RCC 7860 (cell line): ENCODE data around the gene PFKFB1.
A peak's percentile ranks its signal among the peaks of the same experiment; 100 is the strongest.

Experiments
- DNase-seq: peaks from one replicate; pipeline ENCODE4 v3.0.0-alpha.2; 2015; ENCODE audit warnings: low spot score
- FAIRE-seq: peaks from 2 replicates; lab custom pipeline; 2012; peaks lifted over from hg19 to GRCh38; lab: Jason Lieb, UNC

Gene PFKFB1

DNA sequence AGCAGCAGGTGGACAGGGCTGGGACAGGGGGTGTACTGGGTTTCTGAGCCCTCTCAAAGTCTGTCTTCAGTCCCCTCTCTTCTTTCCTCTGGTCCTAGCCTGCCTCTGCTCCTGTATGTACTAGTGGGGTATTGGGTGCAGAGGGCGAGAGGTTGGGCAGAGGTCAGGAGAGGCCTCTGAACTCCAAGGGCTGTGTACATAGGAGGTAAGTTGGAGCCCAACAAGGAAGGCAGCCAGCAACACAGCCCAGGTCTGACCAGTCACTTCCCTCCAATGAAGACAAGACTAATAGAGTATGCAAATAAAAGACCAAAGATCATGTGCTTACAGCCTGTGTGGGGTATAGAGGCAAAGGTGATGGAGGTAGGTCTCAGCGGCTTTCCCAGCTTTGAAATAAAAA lies at the start of gene PFKFB1:
Gene PFKFB1 (minus strand): TSS at position 90 of the 400 bp plus-strand sequence. CDS start 181 bp downstream, outside the sequence.
- FAIRE-seq (no peak), DNase-seq (no peak)

DNA sequence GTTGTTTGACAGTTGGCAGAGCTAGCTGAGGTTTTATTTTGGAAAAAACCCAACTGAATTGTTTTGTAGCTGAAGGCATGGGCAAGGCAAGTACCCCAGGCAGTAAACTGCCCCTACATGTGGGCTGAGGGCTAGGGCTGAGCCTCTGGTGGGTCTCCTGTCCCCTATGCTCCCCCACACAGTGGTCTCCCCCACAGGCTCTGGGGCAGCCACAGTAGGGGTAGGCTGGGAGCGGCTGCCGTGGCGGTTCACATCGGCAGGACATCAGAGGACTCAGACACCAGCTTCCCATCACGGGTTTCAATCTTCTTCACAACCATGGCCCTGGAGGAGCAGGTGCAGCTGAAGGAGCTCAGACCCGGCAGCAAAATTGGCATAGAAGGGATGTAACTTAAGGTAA lies 47.5 kb upstream of the PFKFB1 start:
- no peak for FAIRE-seq
- no peak for DNase-seq

GRCh38 chrX:55039471-55039870 lies 45.5 kb upstream of the PFKFB1 start:
- DNase-seq (no peak), FAIRE-seq (no peak)

GRCh38 chrX:55033429-55033828 lies 39.4 kb upstream of the PFKFB1 start:
- peak; percentile 93 for FAIRE-seq
- DNase-seq, result peak; percentile 26

GRCh38 chrX:55030271-55031205 lies 36.5 kb upstream of the PFKFB1 start, which contains the start of gene ALAS2:
TSS of gene ALAS2 (minus strand) at chrX:55030977. CDS start at chrX:55026000, 4,977 bp downstream.
- no peak for DNase-seq
- FAIRE-seq, result no peak

GRCh38 chrX:55029291-55029690 lies 35.3 kb upstream of the PFKFB1 start:
- DNase-seq (no peak), FAIRE-seq (no peak)

DNA sequence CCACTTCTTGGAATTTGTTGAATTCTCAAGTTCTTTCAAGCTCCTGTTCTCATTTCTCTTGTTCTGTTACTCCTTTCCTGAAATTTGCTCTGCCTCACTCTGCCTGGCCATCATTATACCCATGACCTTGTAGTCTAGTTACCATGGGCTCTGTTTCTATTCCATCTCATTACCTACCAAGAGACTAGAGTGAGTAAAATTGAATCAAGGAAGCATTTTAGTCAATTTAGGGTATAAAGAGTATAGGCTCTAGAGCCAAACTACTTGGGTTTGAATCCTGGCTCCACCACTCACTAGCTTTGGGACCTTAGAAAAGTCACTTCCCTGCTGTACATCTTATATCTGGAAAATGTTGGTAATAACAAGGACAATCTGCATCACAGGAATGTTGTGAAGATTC lies 34.6 kb upstream of the PFKFB1 start:
- no peak for FAIRE-seq

GRCh38 chrX:55028040-55028439 lies 34.1 kb upstream of the PFKFB1 start:
- FAIRE-seq (no peak), DNase-seq (no peak)

More for the DNA sequence above, 34.6 kb upstream of the PFKFB1 start:
- no peak for DNase-seq

GRCh38 chrX:55026840-55027239 lies 32.9 kb upstream of the PFKFB1 start:
- no peak for FAIRE-seq
- DNase-seq, result no peak

- DNase-seq (no peak), FAIRE-seq (no peak)
Observed at GRCh38 chrX:55026143-55026542, 32.2 kb upstream of the PFKFB1 start.

GRCh38 chrX:55014897-55015299 lies 20.9 kb upstream of the PFKFB1 start:
- no peak for DNase-seq
- no peak for FAIRE-seq

DNA sequence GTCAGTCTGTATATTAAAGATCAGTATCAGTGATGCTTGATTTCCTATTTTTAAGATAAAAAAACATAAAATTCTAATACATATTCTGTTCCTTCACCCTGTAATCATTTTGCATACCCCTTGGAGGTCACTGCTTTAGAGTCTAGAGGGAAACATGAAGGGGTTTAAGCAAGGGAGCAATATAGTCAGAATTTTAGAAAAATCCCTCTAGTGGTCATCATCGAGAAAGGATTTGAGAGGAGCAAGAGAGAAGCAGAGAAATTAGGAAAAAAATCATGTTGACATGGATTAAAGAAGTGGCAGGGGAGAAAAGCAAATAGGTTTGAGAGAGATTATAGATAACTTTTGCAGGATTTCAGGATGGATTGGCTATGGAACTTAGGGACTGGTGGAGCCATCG lies 17.3 kb upstream of the PFKFB1 start:
- FAIRE-seq, result no peak
- DNase-seq, result no peak

- DNase-seq (no peak), FAIRE-seq (no peak)
Observed at GRCh38 chrX:55008571-55009358, 14.8 kb upstream of the PFKFB1 start.

DNA sequence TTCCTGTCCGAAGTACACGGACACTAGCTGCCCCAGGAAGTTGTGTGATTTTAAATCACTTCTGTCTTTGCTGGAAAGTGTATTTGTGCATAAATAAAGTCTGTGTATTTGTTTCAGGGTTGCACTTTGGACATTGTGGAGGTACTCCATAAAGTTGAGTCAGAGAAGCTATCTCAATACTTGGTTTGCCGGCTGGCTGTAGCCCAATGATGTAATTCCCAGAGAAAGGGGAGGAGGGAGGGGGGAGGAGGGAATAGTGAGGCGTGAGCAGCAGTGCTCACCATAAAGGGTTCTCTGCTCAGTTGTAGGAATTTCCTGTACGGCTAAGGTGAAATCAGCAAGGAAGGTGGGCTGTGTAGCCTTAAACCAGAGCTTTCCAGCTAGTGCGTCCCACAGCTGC lies 13.7 kb upstream of the PFKFB1 start:
- no peak for FAIRE-seq
- peak; percentile 7 for DNase-seq

- DNase-seq (no peak), FAIRE-seq (no peak)
Observed at GRCh38 chrX:55006827-55007621, 13.0 kb upstream of the PFKFB1 start.

- FAIRE-seq, result no peak
- no peak for DNase-seq
Observed at GRCh38 chrX:55005256-55005655, 11.3 kb upstream of the PFKFB1 start.

DNA sequence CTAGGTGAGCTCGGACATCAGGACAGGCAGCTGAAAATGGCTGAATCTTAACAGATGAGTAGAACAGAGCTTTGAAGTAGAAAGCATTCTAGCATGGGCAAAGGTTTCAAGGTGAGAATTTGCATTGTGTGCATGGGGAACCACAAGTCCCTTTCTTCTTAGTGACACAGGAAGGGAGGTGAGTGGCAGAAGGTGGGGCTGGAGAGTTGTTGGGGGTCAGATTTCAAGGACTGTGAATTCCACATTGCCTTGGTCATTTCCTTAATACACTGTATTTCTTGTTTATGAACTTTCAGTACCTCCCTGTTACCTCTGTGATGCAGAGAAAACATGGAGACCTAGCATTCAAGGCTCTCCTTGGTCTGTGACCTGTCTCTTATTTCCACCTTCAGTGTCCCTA lies 10.2 kb upstream of the PFKFB1 start:
- FAIRE-seq, result no peak
- no peak for DNase-seq

DNA sequence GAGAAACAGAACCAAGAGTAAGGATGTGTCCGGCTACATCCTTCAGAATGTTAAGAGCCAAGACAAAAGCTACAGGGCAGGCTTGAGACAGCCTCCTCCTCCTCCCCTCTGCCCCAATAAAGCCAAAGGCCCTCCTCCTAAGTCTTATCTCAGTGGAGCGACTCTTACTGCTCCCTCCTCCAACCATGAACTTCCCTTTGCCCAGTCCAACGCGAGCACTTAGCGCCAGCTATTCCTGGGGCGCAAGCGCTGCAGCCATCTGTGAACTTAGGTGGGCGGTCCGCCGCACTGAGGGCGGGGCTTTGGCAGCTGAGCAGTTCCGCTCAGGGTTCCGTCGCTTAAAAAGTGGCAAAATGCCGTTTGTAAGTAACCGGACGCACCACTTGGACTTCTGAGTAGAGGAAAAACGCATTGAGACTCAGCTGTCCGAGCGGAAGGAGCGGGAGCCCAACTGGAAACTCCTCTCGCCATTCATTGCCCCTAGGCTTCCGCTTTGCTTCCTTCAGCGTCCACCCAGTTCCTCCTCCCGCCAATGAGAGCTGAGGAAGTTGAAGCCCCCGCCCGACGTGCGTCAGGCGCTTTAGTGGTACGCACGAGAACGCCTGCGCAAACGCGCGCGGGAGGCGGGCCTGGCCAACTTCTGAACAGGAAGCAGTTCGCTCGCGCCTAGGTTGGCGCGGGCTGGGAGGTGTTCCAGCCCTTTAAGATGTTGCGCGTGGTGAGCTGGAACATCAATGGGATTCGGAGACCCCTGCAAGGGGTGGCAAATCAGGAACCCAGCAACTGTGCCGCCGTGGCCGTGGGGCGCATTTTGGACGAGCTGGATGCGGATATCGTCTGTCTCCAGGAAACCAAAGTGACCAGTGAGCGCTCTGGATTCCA lies 6.0 kb upstream of the PFKFB1 start, which contains the start of gene APEX2:
Gene APEX2 (plus strand): TSS at position 647 of the 882 bp plus-strand sequence. CDS start 60 bp downstream, at position 707.
- peak; percentile 76 for DNase-seq
- peak; percentile 88 for FAIRE-seq

DNA sequence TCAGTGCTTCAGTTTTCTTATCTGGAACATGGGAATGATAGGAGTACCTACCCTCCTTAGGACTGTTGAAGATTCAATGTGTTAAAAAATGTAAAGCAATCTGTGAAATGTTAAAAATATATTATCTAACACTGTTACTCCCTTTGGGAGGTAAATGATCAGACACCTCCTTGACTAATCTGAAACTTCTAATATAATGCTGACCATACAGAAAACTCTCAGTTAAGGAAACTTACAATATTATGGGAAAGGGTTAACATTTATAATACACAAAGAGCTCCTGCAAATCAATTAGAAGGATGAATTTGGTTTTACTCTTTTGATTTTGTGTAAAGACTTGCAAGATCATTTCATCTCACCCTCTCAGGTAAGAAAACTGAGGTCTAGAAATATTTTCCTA lies 1.6 kb upstream of the PFKFB1 start:
- no peak for FAIRE-seq
- no peak for DNase-seq
